ENCODE results near the gene TAF8.

GRCh38 chr6:42059743-42060142, 9.4 kb downstream of the TAF8 start:
- TF ChIP-seq EZH2 (IDR thresholded peaks at IDR 0.05; ENCODE audit: low read depth) (no peak), CTCF (conservative IDR thresholded peaks at IDR 0.05) (no peak)

All from PC-9 (cell line).